Esophagus (tissue), 2 donors: ENCODE data around the gene ZNF555. TPM values are rescaled to one million over a fixed set of nuclear protein-coding genes. Genes with fewer than 3 reads are reported as not detected.

Experiments used
- H3K27ac ChIP-seq, 2 donors: one replicate each; pipeline ENCODE4 v1.5.1; 2013; ENCODE audit warnings: low read depth in 2 of 2, mild to moderate bottlenecking in 2 of 2, inconsistent platforms in 1 of 2, low read length in 1 of 2, moderate library complexity in 1 of 2
- H3K27me3 ChIP-seq, 2 donors: one replicate each; pipeline ENCODE4 v1.6.1; 2013; ENCODE audit warnings: low read length in 2 of 2, control low read depth in 1 of 2, mild to moderate bottlenecking in 1 of 2; ENCODE audit not compliant: insufficient read depth in 2 of 2, control insufficient read depth in 1 of 2
- H3K36me3 ChIP-seq, 2 donors: one replicate each; pipeline ENCODE4 v1.6.1; 2013; ENCODE audit warnings: low read length in 1 of 2; ENCODE audit not compliant: control insufficient read depth in 2 of 2, insufficient read depth in 2 of 2
- H3K4me1 ChIP-seq, 2 donors: one replicate each; pipeline ENCODE4 v1.6.1; 2013; ENCODE audit warnings: low read length in 1 of 2; ENCODE audit not compliant: control insufficient read depth in 2 of 2, insufficient read depth in 2 of 2
- H3K4me3 ChIP-seq, 2 donors: one replicate each; pipeline ENCODE4 v1.5.1; 2013; ENCODE audit warnings: low read length in 2 of 2, mild to moderate bottlenecking in 2 of 2, low read depth in 1 of 2, moderate library complexity in 1 of 2
- H3K9me3 ChIP-seq, 2 donors: one replicate each; pipeline ENCODE4 v1.6.1; 2013; ENCODE audit warnings: mild to moderate bottlenecking in 2 of 2, low read depth in 1 of 2, low read length in 1 of 2, moderate library complexity in 1 of 2; ENCODE audit not compliant: control insufficient read depth in 2 of 2, insufficient read depth in 1 of 2
- WGBS, 2 donors: extraction: QIAGEN DNeasy Blood & Tissue Kit; methylation state at CpG; one replicate each; pipeline ENCODE4 v1.1.7; 2013; 5-methylcytosine and 5-hydroxymethylcytosine counted together
- polyA plus RNA-seq, 2 donors: library from polyadenylated mRNA; stranded (reverse); fragments of 200-250 nt; gene quantifications; one replicate each; pipeline ENCODE4 v1.2.3, GENCODE V29; 2013
- donor health status: healthy with polysubstance abuse.
- donor health status: Bipolar disorder and iron deficiency.

ZNF555 gene
- polyA plus RNA-seq, 2 donors: 1.2 to 2.4 TPM

DNA sequence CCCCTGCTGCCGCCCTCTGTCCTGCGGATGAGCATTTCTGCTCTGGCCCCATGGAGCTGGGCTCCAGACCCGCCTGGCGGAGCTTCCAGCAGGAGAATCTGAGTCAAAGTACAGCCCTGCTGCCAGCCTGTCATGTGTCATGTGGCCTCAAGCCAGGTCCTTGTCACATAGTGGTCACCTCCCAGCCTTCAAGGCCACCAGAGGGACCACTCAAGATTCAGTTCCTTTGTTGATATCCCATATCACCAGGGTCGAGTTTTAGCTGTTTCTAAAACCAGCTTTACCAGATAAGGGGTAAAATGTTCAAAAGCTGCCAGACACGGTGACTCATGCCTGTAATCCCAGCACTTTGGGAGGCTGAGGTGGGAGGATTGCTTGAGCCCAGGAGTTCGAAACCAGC lies 42.5 kb upstream of the ZNF555 start:
- Histone ChIP-seq H3K27ac (no peak overlapping the region), H3K27me3 (no peaks in the 10 kb centered on the region), H3K4me3 (no peak overlapping the region), H3K9me3 (peaks cover 2 to 4% of the 10 kb centered on the region in 2 donors), H3K36me3 (peaks cover 8 to 47% of the 10 kb centered on the region in 2 donors), H3K4me1 (peaks cover 3 to 8% of the 10 kb centered on the region in 2 donors)
- WGBS, 2 donors: 77 to 87% methylated on average over 7 of the region's 7 CpGs

DNA sequence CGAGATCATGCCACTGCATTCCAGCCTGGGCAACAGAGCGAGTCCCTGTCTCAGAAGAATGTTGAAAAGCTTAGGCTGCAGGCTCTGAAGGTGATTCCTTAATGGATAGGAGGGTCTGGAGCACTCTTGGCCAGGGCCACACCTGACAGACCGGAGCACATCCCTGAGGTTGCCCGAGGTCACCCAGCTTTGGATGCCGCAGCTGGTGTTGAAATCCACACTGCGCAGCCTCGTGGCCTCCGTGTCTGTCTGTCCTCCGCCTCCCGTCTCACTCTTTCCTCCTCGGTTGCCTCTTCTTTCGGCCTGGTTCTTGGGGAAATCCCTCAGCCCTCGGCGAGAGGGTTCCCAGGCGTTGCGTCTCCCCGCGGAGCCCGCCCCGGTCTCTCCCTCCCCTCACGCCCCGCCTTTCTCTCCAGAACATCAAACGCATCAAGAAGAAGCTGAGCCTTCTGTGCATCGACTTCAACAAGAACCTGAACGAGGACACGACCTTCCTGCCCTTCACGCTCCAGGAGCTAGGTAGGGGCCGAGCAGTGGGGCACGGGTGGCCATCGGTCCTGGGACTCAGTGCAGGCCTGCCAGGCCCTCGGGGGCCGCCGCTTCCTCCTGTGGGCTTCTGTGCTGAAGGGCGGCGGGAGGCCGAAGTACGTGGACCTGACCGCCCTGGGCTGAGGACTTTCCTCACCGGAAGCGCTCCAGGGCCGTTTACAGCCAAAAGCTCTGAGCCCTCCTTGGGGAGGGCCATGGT lies 41.8 kb upstream of the ZNF555 start:
- H3K4me1 ChIP-seq: peaks cover 3 to 8% of the 10 kb centered on the region in 2 donors
- H3K9me3 ChIP-seq: peaks cover 2 to 4% of the 10 kb centered on the region in 2 donors
- no peak overlapping the region for H3K4me3 ChIP-seq
- 94 to 95% methylated on average over 41 of the region's 41 CpGs for WGBS, 2 donors
- H3K27me3 ChIP-seq: no peaks in the 10 kb centered on the region
- no peak overlapping the region for H3K27ac ChIP-seq
- H3K36me3 ChIP-seq: peaks cover 8 to 51% of the 10 kb centered on the region in 2 donors

DNA sequence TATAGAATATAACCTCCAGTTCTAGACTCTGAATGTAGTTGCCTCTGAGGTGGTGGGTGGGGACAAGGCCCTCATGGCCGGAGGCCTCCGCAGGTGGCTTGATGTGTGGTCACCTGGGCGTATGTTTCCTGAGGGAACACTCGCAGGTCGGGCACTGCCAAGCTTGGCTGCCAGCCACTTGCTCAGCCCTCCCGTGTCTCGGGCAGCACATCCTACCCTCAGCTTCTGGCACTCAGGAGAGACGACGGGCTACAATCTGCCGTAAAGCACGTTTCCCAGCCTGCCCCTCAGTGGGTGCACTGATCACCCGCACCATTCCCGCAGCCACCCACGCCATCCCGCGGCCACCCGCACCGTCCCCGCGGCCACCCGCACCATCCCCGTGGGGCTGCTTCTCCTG lies 40.8 kb upstream of the ZNF555 start:
- peaks cover 8 to 56% of the 10 kb centered on the region in 2 donors for H3K36me3 ChIP-seq
- H3K4me1 ChIP-seq: peaks cover 3 to 7% of the 10 kb centered on the region in 2 donors
- H3K4me3 ChIP-seq: no peak overlapping the region
- no peak overlapping the region for H3K27ac ChIP-seq
- WGBS, 2 donors: 92 to 93% methylated on average over 22 of the region's 22 CpGs
- H3K27me3 ChIP-seq: no peaks in the 10 kb centered on the region
- peaks cover 2 to 4% of the 10 kb centered on the region in 2 donors for H3K9me3 ChIP-seq

DNA sequence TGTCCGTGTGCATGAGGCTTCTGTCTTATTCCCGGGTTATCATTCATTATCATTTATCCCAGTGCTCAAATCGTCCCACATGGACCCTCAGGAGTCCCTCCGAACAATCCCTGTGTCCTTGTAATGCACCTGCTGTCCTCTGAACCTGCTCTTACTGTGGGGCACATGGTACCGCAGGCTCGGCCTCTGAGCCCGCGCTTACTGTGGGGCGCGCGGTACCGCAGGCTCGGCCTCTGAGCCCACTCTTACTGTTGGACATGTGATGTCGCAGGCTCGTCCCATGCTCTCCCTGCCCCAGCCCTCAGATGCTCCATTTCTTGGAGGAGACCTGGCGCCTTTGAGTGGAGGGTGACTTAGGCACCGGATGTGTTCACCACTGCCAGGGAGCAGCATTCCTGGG lies 38.4 kb upstream of the ZNF555 start:
- Histone ChIP-seq H3K27ac (no peak overlapping the region), H3K4me1 (no peaks in the 10 kb centered on the region), H3K36me3 (peaks cover 8 to 65% of the 10 kb centered on the region in 2 donors), H3K9me3 (peaks cover 0 to 2% of the 10 kb centered on the region in 2 donors), H3K27me3 (no peaks in the 10 kb centered on the region), H3K4me3 (no peak overlapping the region)
- WGBS, 2 donors: 96% methylated on average over 17 of the region's 17 CpGs

DNA sequence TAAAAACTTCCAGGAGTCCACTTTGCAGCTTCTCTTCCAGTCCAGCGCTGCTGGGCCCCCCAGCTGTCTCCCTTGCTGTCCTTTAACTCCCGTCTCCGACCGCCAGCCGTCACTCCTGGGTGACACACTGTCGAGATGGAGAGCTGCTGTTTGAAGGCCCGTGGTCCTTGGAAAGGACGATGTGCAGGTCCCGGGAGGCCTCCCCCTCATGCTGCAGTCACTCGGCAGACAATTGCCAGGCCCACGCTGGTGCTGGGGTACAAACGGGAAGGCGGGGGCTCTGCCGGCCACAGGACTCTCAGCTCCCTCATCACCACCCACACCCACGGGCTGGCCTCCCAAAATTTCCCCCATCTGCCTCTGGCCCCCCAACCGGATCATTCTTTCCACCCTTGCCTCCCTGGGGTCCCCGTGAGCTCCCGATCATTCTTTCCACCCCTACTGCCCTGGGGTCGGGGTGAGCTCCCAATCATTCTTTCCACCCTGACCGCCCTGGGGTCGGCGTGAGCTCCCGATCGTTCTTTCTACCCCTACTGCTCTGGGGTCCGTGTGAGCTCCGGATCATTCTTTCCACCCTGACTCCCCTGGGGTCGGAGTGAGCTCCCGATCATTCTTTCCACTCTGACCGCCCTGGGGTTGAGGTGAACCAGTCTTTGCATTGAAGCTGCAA lies 37.7 kb upstream of the ZNF555 start:
- H3K27me3 ChIP-seq: no peaks in the 10 kb centered on the region
- no peak overlapping the region for H3K4me3 ChIP-seq
- H3K4me1 ChIP-seq: no peaks in the 10 kb centered on the region
- no peak overlapping the region for H3K27ac ChIP-seq
- WGBS, 2 donors: 92 to 94% methylated on average over 29 of the region's 29 CpGs
- H3K9me3 ChIP-seq: peaks cover 0 to 2% of the 10 kb centered on the region in 2 donors
- H3K36me3 ChIP-seq: peaks cover 8 to 69% of the 10 kb centered on the region in 2 donors

DNA sequence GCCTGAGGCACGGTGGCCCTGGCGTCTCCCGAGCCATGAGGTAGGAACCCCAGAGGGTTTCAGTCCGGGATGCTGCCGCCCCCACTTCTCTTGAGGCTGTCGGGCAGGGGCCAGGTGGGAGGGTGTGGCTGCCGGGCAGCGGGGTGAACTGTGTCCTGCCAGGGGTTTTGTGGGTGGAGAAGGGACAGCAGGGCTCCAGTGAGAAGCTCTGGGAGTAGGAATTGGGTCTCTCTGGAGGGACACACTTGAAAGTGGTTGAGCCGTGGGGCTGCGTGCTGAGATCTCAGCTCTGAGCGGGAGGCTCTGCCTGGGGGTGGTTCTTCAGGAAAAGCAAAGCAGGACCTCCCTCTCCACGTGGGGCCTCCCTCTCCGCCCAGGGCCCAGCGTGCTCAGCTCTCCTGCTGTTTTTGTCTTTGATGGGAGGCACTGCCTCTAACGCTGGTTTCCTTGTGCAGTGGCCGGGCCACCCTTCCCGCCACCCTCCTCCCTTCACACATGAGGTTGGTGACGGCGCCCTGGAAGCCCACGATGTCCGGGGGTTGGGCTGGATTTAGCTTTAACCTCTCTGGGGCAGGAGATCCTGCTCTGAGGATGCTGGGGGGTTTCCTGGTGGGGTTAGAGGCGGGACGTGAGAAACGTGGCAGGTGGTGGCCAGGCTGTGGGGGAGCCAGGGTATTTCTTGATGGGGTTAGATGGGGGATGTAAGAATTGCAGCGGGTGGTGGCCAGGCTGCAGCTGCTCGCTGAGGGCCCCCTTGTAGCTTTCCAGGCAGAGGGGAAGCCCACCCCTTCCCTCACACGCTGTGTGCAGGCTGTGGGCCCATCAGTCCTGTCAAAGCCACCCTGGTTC lies 36.9 kb upstream of the ZNF555 start:
- H3K9me3 ChIP-seq: peaks cover 0 to 4% of the 10 kb centered on the region in 2 donors
- H3K36me3 ChIP-seq: peaks cover 8 to 74% of the 10 kb centered on the region in 2 donors
- H3K4me3 ChIP-seq: no peak overlapping the region
- WGBS, 2 donors: 87 to 88% methylated on average over 27 of the region's 27 CpGs
- no peaks in the 10 kb centered on the region for H3K27me3 ChIP-seq
- H3K27ac ChIP-seq: no peak overlapping the region
- no peaks in the 10 kb centered on the region for H3K4me1 ChIP-seq

DNA sequence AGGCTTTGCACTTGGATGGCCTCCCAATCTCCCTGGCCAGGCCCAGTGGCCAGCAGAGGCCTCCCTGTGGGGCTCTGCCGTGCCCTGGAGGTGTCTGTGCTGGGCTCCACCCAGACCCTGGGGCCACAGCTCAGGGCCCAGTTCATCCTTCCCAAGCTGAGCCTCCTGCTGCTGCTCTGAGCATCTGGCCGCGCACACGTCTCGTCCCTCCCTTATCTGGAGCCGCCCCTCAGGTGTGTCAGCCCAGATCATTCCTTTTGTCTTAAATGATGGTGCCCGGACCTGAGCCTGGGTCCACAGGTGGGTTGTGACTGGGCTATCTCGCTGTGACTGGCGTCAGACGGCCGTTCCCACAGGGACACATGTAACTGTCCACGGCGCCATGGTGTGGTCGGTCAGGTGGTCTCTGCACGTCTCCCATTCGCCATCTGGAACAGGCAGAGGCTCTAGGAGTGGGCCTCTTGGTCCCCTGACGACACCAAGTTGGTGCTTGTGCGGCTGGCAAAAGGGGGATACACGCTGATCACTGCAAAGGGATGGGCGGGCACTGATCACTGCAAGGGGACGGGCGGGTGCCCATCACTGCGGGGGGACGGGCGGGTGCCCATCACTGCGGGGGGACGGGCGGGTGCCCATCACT lies 35.9 kb upstream of the ZNF555 start:
- Histone ChIP-seq H3K9me3 (peaks cover 0 to 4% of the 10 kb centered on the region in 2 donors), H3K36me3 (peaks cover 5 to 76% of the 10 kb centered on the region in 2 donors), H3K4me3 (no peak overlapping the region), H3K4me1 (no peaks in the 10 kb centered on the region), H3K27ac (no peak overlapping the region), H3K27me3 (no peaks in the 10 kb centered on the region)
- 94% methylated on average over 28 of the region's 28 CpGs for WGBS, 2 donors

DNA sequence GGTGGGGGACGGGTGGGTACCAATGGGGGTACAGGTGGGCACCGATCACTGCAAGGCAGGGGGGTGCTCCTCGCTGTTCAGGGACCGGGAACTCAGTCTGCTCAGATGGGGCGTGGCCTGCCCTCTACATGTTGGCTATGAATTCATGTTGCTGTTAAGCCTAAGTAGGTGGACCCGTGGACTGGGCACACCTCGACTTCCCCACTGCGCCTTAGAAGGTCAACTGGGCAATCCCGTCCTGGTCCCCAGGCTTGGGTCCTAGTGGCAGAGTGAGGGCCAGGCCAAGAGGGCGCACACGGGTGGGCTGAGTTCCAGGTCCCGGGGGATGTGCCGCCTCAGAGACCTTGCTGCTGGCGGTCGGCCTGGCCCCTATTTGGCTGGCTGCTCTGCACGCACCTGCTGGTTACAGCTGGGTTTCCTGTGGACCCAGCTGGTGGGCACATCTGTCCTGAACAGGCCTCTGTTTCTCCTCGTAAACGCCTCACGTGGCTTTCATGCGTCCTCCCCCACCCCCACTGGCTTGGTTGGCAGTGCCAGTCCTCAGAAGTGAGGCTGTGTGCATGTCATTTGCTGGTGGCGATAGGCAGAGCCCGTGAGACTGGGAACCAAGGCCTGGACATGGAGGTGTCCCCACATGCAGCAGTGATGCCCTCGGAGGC lies 35.2 kb upstream of the ZNF555 start:
- peaks cover 5 to 75% of the 10 kb centered on the region in 2 donors for H3K36me3 ChIP-seq
- no peaks in the 10 kb centered on the region for H3K4me1 ChIP-seq
- no peaks in the 10 kb centered on the region for H3K27me3 ChIP-seq
- no peak overlapping the region for H3K4me3 ChIP-seq
- WGBS, 2 donors: 95 to 97% methylated on average over 23 of the region's 23 CpGs
- H3K9me3 ChIP-seq: peaks cover 0 to 2% of the 10 kb centered on the region in 2 donors
- H3K27ac ChIP-seq: no peak overlapping the region
